Measurements from ENCODE around the gene SAAL1.

- TF ChIP-seq EZH2 (IDR thresholded peaks at IDR 0.05; ENCODE audit: insufficient read depth, poor library complexity, severe bottlenecking), result no peak
- TF ChIP-seq EZH2phosphoT487 (IDR thresholded peaks at IDR 0.05; ENCODE audit: insufficient read depth, low read depth), result no peak
These were observed 17.5 kb downstream of the SAAL1 start for GRCh38 chr11:18088366-18088765.
